WTC11 (cell line): Measurements from ENCODE around the gene RGL3. TPM values are rescaled to one million over a fixed set of nuclear protein-coding genes. Genes with fewer than 3 reads are reported as not detected.

Experiments used
- ATAC-seq: fragments of 200-7000 bp; cut with Tn5 transposase; 2 replicates; pipeline ENCODE4 v1.10.0; 2021; ENCODE audit warnings: mild to moderate bottlenecking, moderate library complexity
- CTCF ChIA-PET: fragments of 300-600 bp; sonication (Branson Sonifier 250); formaldehyde crosslinking; loops from one replicate; lab custom pipeline; 2021; ENCODE audit warnings: antibody characterized with exemption; lab: Charles Lee
- POLR2A ChIA-PET: fragments of 350-600 bp; sonication (Branson Sonifier 250); formaldehyde crosslinking; loops from one replicate; lab custom pipeline; 2021; ENCODE audit warnings: antibody characterized with exemption; lab: Charles Lee
- DNase-seq: peaks from one replicate; pipeline ENCODE4 v3.0.0; 2021; ENCODE audit warnings: low spot score
- H3K27ac Mint-ChIP-seq: 2 replicates; pipeline ENCODE4 v1.8.0; 2021; ENCODE audit warnings: mixed read lengths
- H3K27me3 Mint-ChIP-seq: 2 replicates; pipeline ENCODE4 v1.8.0; 2021; ENCODE audit warnings: low read depth, mild to moderate bottlenecking, moderate library complexity, mixed read lengths
- H3K36me3 Mint-ChIP-seq: 2 replicates; pipeline ENCODE4 v1.8.0; 2021; ENCODE audit warnings: mixed read lengths
- H3K4me1 Mint-ChIP-seq: 2 replicates; pipeline ENCODE4 v1.8.0; 2022; ENCODE audit warnings: mixed read lengths
- H3K4me3 Mint-ChIP-seq: 2 replicates; pipeline ENCODE4 v1.8.0; 2021; ENCODE audit warnings: mild to moderate bottlenecking, moderate library complexity, mixed read lengths
- H3K9me3 Mint-ChIP-seq: 2 replicates; pipeline ENCODE4 v1.8.0; 2021; ENCODE audit warnings: mixed read lengths
- ATF2 ChIP-seq: sonication (generic); formaldehyde crosslinking; IDR thresholded peaks from 2 replicates; pipeline ENCODE4 v1.8.1; 2022; ENCODE audit warnings: low read depth, missing genetic modification reagents, borderline replicate concordance
- E2F4 ChIP-seq: sonication (generic); formaldehyde crosslinking; IDR thresholded peaks from 2 replicates; pipeline ENCODE4 v1.8.1; 2022; ENCODE audit warnings: low read depth, mild to moderate bottlenecking, moderate library complexity, missing genetic modification reagents, borderline replicate concordance
- EMX1 ChIP-seq: fragments of 250-450 bp; sonication (Bioruptor Pico); IDR thresholded peaks from 2 replicates; pipeline ENCODE4 v1.8.0; 2021; ENCODE audit warnings: mild to moderate bottlenecking
- HMGA2 ChIP-seq: fragments of 250-450 bp; sonication (Bioruptor Pico); IDR thresholded peaks from 2 replicates; pipeline ENCODE4 v1.4.0; 2021; ENCODE audit warnings: mild to moderate bottlenecking, moderate library complexity
- JAZF1 ChIP-seq: fragments of 250-450 bp; sonication (Bioruptor Pico); IDR thresholded peaks from 2 replicates; pipeline ENCODE4 v1.9.0; 2021; ENCODE audit warnings: moderate library complexity, mild to moderate bottlenecking, inconsistent platforms
- JUN ChIP-seq: sonication (generic); formaldehyde crosslinking; IDR thresholded peaks from 2 replicates; pipeline ENCODE4 v1.8.0; 2023; ENCODE audit warnings: mild to moderate bottlenecking, missing genetic modification reagents
- KAT7 ChIP-seq: sonication (generic); formaldehyde crosslinking; IDR thresholded peaks from 2 replicates; pipeline ENCODE4 v1.8.1; 2023; ENCODE audit warnings: missing genetic modification reagents, mild to moderate bottlenecking, borderline replicate concordance
- MAX ChIP-seq: sonication (generic); formaldehyde crosslinking; IDR thresholded peaks from 2 replicates; pipeline ENCODE4 v1.8.0; 2022; ENCODE audit warnings: mild to moderate bottlenecking, missing genetic modification reagents
- MLX ChIP-seq: sonication (generic); formaldehyde crosslinking; IDR thresholded peaks from 2 replicates; pipeline ENCODE4 v1.8.1; 2023; ENCODE audit warnings: mild to moderate bottlenecking, missing genetic modification reagents, moderate library complexity
- NR2C2 ChIP-seq: sonication (generic); formaldehyde crosslinking; IDR thresholded peaks from 2 replicates; pipeline ENCODE4 v1.8.0; 2022; ENCODE audit warnings: mild to moderate bottlenecking, missing genetic modification reagents
- NR3C1 ChIP-seq: sonication (generic); formaldehyde crosslinking; conservative IDR thresholded peaks from 2 replicates; pipeline ENCODE4 v1.8.1; 2023; ENCODE audit warnings: low read depth, mild to moderate bottlenecking, missing genetic modification reagents
- SMAD3 ChIP-seq: sonication (generic); formaldehyde crosslinking; IDR thresholded peaks from 2 replicates; pipeline ENCODE4 v1.8.0; 2022; ENCODE audit warnings: missing genetic modification reagents, mild to moderate bottlenecking, borderline replicate concordance
- TEAD4 ChIP-seq: sonication (generic); formaldehyde crosslinking; IDR thresholded peaks from 2 replicates; pipeline ENCODE4 v1.8.0; 2022; ENCODE audit warnings: mild to moderate bottlenecking, missing genetic modification reagents
- USF2 ChIP-seq: sonication (generic); formaldehyde crosslinking; IDR thresholded peaks from 2 replicates; pipeline ENCODE4 v1.8.1; 2023; ENCODE audit warnings: mild to moderate bottlenecking, missing genetic modification reagents, moderate library complexity
- ZMAT4 ChIP-seq: fragments of 250-450 bp; sonication (Bioruptor Pico); IDR thresholded peaks from 2 replicates; pipeline ENCODE4 v1.9.0; 2021; ENCODE audit warnings: mild to moderate bottlenecking
- ZNF416 ChIP-seq: fragments of 250-450 bp; sonication (Bioruptor Pico); IDR thresholded peaks from 2 replicates; pipeline ENCODE4 v1.9.0; 2021; ENCODE audit warnings: mild to moderate bottlenecking, inconsistent platforms
- ZNF532 ChIP-seq: fragments of 250-450 bp; sonication (Bioruptor Pico); IDR thresholded peaks from 2 replicates; pipeline ENCODE4 v1.9.0; 2021; ENCODE audit warnings: mild to moderate bottlenecking, borderline replicate concordance
- total RNA-seq: library from RNA; stranded (reverse); gene quantifications from 3 replicates; pipeline ENCODE4 v1.2.3, GENCODE V29; 2021

The RGL3 gene
- total RNA-seq, 1 experiment from 2014 or later, result 69.0 TPM

- TF ChIP-seq NR2C2 (CRISPR knock-in tag) (no peak), KAT7 (CRISPR knock-in tag) (no peak), MLX (CRISPR knock-in tag) (no peak), ATF2 (no peak), JAZF1 (CRISPR knock-in tag) (no peak)
Observed at GRCh38 chr19:11349171-11349570, 69.9 kb downstream of the RGL3 start (continued).

GRCh38 chr19:11347546-11348039 lies 71.5 kb downstream of the RGL3 start:
- H3K27me3 Mint-ChIP-seq, result peaks cover 30% of the 10 kb centered on the region
- TF ChIP-seq MAX (CRISPR knock-in tag) (no peak), JUN (CRISPR knock-in tag) (no peak), E2F4 (CRISPR knock-in tag) (no peak), ZMAT4 (CRISPR knock-in tag) (no peak), TEAD4 (no peak), KAT7 (CRISPR knock-in tag) (no peak), ZNF416 (CRISPR knock-in tag) (no peak), NR3C1 (CRISPR knock-in tag) (no peak), SMAD3 (CRISPR knock-in tag) (no peak), USF2 (no peak), EMX1 (CRISPR knock-in tag) (no peak)
- TF ChIP-seq, all 79 proteins: peak for 0
- H3K4me3 Mint-ChIP-seq, result peak overlapping the region; percentile 95
- no peak for ATAC-seq
- peaks cover 5% of the 10 kb centered on the region; the same call in 1 of the 2 replicates for H3K36me3 Mint-ChIP-seq
- POLR2A ChIA-PET, result no interaction called here
- H3K4me1 Mint-ChIP-seq, result peaks cover 26% of the 10 kb centered on the region
- H3K27ac Mint-ChIP-seq, result peak overlapping the region; percentile 87
- DNase-seq, result no peak
- CTCF ChIA-PET, result interaction anchor here (1.5 to 3.0 kb wide), 3 partner anchors 14 to 54 kb away, joined by 4 to 37 read pairs (median 20); partner anchors contain the start of gene EPOR
- H3K9me3 Mint-ChIP-seq, result peaks cover 10% of the 10 kb centered on the region

- H3K36me3 Mint-ChIP-seq, result peaks cover 9% of the 10 kb centered on the region; the same call in 1 of the 2 replicates
- H3K4me3 Mint-ChIP-seq, result peak within 1 kb of the TSS; percentile 95
- peaks cover 20% of the 10 kb centered on the region; the same call in 1 of the 2 replicates for H3K27me3 Mint-ChIP-seq
- peaks cover 10% of the 10 kb centered on the region for H3K9me3 Mint-ChIP-seq
- peaks cover 24% of the 10 kb centered on the region for H3K4me1 Mint-ChIP-seq
- ChIA-PET CTCF (interaction anchor here (0.8 to 3.0 kb wide), 14 partner anchors 15 to 139 kb away, joined by 3 to 37 read pairs (median 5); partner anchors contain the start of genes EPOR, PRKCSH and SWSAP1), POLR2A (interaction anchor here (0.6 to 2.0 kb wide), 7 partner anchors 15 to 224 kb away, joined by 3 to 10 read pairs (median 4); partner anchors contain the start of genes ECSIT, RGL3 and SWSAP1)
- peak; percentile 96 for ATAC-seq
- peak; percentile 99 for DNase-seq
- H3K27ac Mint-ChIP-seq, result peak within 1 kb of the TSS; percentile 87
- TF ChIP-seq HMGA2 (CRISPR knock-in tag) (no peak), ZNF532 (CRISPR knock-in tag) (no peak)
Observed at GRCh38 chr19:11346104-11346940, 72.8 kb downstream of the RGL3 start, which contains the start of the genes CCDC159 and TMEM205. Gene CCDC159 (plus strand): TSS chr19:11346519. CDS start chr19:11346607, 88 bp downstream. Gene TMEM205 (minus strand): TSS chr19:11346268. CDS start chr19:11345619, 649 bp downstream.
